HepG2 (cell line): Measurements from ENCODE around the gene ZCRB1. TPM values are rescaled to one million over a fixed set of nuclear protein-coding genes. Genes with fewer than 3 reads are reported as not detected.

Experiments used
- ATAC-seq: fragments of 200-7000 bp; cut with Tn5 transposase; 3 replicates; pipeline ENCODE4 v1.9.1; 2020; ENCODE audit warnings: mild to moderate bottlenecking, moderate library complexity
- BruUV-seq: library from RNA; stranded (reverse); fragments of 400-500 nt; replicated peaks from 2 replicates; lab custom pipeline; 2021; lab: Mats Ljungman, UMichigan
- CTCF ChIA-PET: fragments of 300-600 bp; formaldehyde crosslinking; extraction: SDS; loops from one replicate; lab custom pipeline; 2021; ENCODE audit warnings: low total read pairs, inconsistent platforms, low intra/inter-chr PET ratio; lab: Yijun Ruan, JAX
- POLR2A ChIA-PET: fragments of 350-600 bp; sonication (Branson Sonifier 250); formaldehyde crosslinking; loops from one replicate; lab custom pipeline; 2020; ENCODE audit warnings: antibody characterized with exemption, inconsistent platforms; lab: Yijun Ruan, JAX
- DNase-seq: peaks from one replicate; pipeline ENCODE4 v3.0.0-alpha.2; 2015; ENCODE audit warnings: low spot score
- FAIRE-seq: peaks from 3 replicates; lab custom pipeline; 2011; peaks lifted over from hg19 to GRCh38; lab: Jason Lieb, UNC
- H2AFZ ChIP-seq: one replicate; pipeline ENCODE4 v1.6.1; 2011; ENCODE audit warnings: low read length, inconsistent platforms
- H3K27ac ChIP-seq: fragments of 300-600 bp; 3 replicates; pipeline ENCODE4 v1.8.0; 2011; ENCODE audit warnings: mixed run types, mild to moderate bottlenecking, mixed read lengths, low read length, inconsistent platforms; ENCODE audit not compliant: insufficient read depth; ENCODE audit errors: extremely low read length
- H3K27me3 ChIP-seq, 2 experiments: fragments of 200-600 bp in 1 of 2; 2 replicates in 1 of 2; 3 replicates in 1 of 2; pipeline versions ENCODE4 v1.6.0 to v1.8.0; 2011; ENCODE audit warnings: low read length in 2 of 2, mild to moderate bottlenecking in 2 of 2, moderate library complexity in 2 of 2, inconsistent platforms in 1 of 2; ENCODE audit not compliant: insufficient read depth in 2 of 2, control insufficient read depth in 1 of 2
- H3K36me3 ChIP-seq, 2 experiments: fragments of 200-600 bp in 1 of 2; replicated peaks in 1 of 2; 2 replicates in 1 of 2; 3 replicates in 1 of 2; pipeline versions ENCODE4 v1.5.1 to v1.8.0; 2011; ENCODE audit warnings: low read length in 2 of 2, inconsistent platforms in 1 of 2; ENCODE audit not compliant: insufficient read depth in 2 of 2, control insufficient read depth in 1 of 2
- H3K4me1 ChIP-seq: 2 replicates; pipeline ENCODE4 v1.5.1; 2012; ENCODE audit warnings: low read length, inconsistent platforms; ENCODE audit not compliant: insufficient read depth
- H3K4me2 ChIP-seq: 2 replicates; pipeline ENCODE4 v1.6.0; 2011; ENCODE audit warnings: low read depth, low read length, inconsistent platforms
- H3K4me3 ChIP-seq, 3 experiments: fragments of 200-600 bp in 1 of 3; sonication (generic), shearing (Covaris generic) in 1 of 3; replicated peaks in 1 of 3; 2 replicates each; pipeline ENCODE4 v1.5.1; 2011 to 2016; ENCODE audit warnings: low read length in 3 of 3, inconsistent platforms in 2 of 3, low read depth in 2 of 3, mild to moderate bottlenecking in 2 of 3, control low read depth in 1 of 3, mixed read lengths in 1 of 3; ENCODE audit not compliant: insufficient read depth in 1 of 3
- H3K79me2 ChIP-seq: one replicate; pipeline ENCODE4 v1.6.1; 2011; ENCODE audit warnings: low read length, inconsistent platforms; ENCODE audit not compliant: insufficient read depth
- H3K9ac ChIP-seq: 2 replicates; pipeline ENCODE4 v1.6.0; 2011; ENCODE audit warnings: mild to moderate bottlenecking, low read depth, low read length, inconsistent platforms; ENCODE audit not compliant: insufficient read depth
- H3K9me3 ChIP-seq: 2 replicates; pipeline ENCODE4 v1.5.1; 2012; ENCODE audit warnings: mild to moderate bottlenecking, low read length
- H4K20me1 ChIP-seq: 2 replicates; pipeline ENCODE4 v1.6.0; 2011; ENCODE audit warnings: inconsistent platforms, mild to moderate bottlenecking, low read length, moderate library complexity; ENCODE audit not compliant: insufficient read depth
- ATAD3A ChIP-seq: sonication (generic); formaldehyde crosslinking; IDR thresholded peaks from 2 replicates; pipeline ENCODE4 v1.4.0; 2020; ENCODE audit warnings: missing genetic modification reagents
- DPF2 ChIP-seq: sonication (generic); formaldehyde crosslinking; IDR thresholded peaks from 2 replicates; pipeline ENCODE4 v1.4.0; 2020; ENCODE audit warnings: mild to moderate bottlenecking, low read depth, missing genetic modification reagents, borderline replicate concordance
- ELF4 ChIP-seq: sonication (generic); formaldehyde crosslinking; IDR thresholded peaks from 2 replicates; pipeline ENCODE4 v1.5.0; 2020; ENCODE audit warnings: missing genetic modification reagents, mild to moderate bottlenecking, moderate library complexity, borderline replicate concordance
- ERF ChIP-seq: IDR thresholded peaks from 2 replicates; pipeline ENCODE4 v1.6.1; 2018; ENCODE audit warnings: missing biosample characterization, missing genetic modification reagents
- GATAD1 ChIP-seq: IDR thresholded peaks from 2 replicates; pipeline ENCODE4 v1.6.1; 2016; ENCODE audit warnings: missing genetic modification reagents, missing compliant biosample characterization
- MEIS2 ChIP-seq: sonication (generic); formaldehyde crosslinking; IDR thresholded peaks from 2 replicates; pipeline ENCODE4 v1.9.0; 2021; ENCODE audit warnings: mild to moderate bottlenecking, missing genetic modification reagents
- NR2F1 ChIP-seq, 2 experiments: fragments of 450-650 bp in 1 of 2; formaldehyde crosslinking in 1 of 2; IDR thresholded peaks; 2 replicates each; pipeline versions ENCODE4 v1.5.0 to v1.6.1; 2016 to 2020; ENCODE audit warnings: mild to moderate bottlenecking in 1 of 2, missing compliant biosample characterization in 1 of 2, missing genetic modification reagents in 1 of 2, moderate library complexity in 1 of 2
- NR3C1 ChIP-seq: sonication (generic); formaldehyde crosslinking; IDR thresholded peaks from 2 replicates; pipeline ENCODE4 v1.4.0; 2020; ENCODE audit warnings: missing genetic modification reagents
- RAD21 ChIP-seq: fragments of 450-650 bp; formaldehyde crosslinking; IDR thresholded peaks from 2 replicates; pipeline ENCODE4 v1.5.0; 2020; ENCODE audit warnings: mild to moderate bottlenecking
- RBFOX2 ChIP-seq: fragments of 200-400 bp; formaldehyde crosslinking; IDR thresholded peaks from 2 replicates; pipeline ENCODE4 v1.6.1; 2017; ENCODE audit warnings: low read depth, mild to moderate bottlenecking, low read length
- RFX1 ChIP-seq: fragments of 450-650 bp; IDR thresholded peaks from 2 replicates; pipeline ENCODE4 v1.6.1; 2017
- SRSF9 ChIP-seq: fragments of 200-400 bp; formaldehyde crosslinking; IDR thresholded peaks from 2 replicates; pipeline ENCODE4 v1.6.1; 2018; ENCODE audit warnings: borderline replicate concordance, mild to moderate bottlenecking, low read depth, low read length; ENCODE audit not compliant: insufficient read depth, poor library complexity, severe bottlenecking
- TCF7 ChIP-seq: sonication (generic); IDR thresholded peaks from 2 replicates; pipeline ENCODE4 v1.6.1; 2016; ENCODE audit warnings: antibody characterized with exemption, low read depth
- YEATS2 ChIP-seq: sonication (generic); formaldehyde crosslinking; IDR thresholded peaks from 2 replicates; pipeline ENCODE4 v1.4.0; 2020; ENCODE audit warnings: missing genetic modification reagents, borderline replicate concordance
- ZKSCAN1 ChIP-seq: fragments of 150-350 bp; IDR thresholded peaks from 2 replicates; pipeline ENCODE4 v1.6.1; 2014; ENCODE audit warnings: low read length
- ZNF251 ChIP-seq: sonication (generic); formaldehyde crosslinking; IDR thresholded peaks from 2 replicates; pipeline ENCODE4 v1.9.0; 2021; ENCODE audit warnings: mild to moderate bottlenecking, missing genetic modification reagents
- ZNF570 ChIP-seq: sonication (generic); formaldehyde crosslinking; IDR thresholded peaks from 2 replicates; pipeline ENCODE4 v1.4.0; 2020; ENCODE audit warnings: mild to moderate bottlenecking, missing genetic modification reagents, borderline replicate concordance
- WGBS: methylation state at CpG from one replicate; pipeline ENCODE4 v1.1.6; 2017; ENCODE audit warnings: low lambda C conversion rate; 5-methylcytosine and 5-hydroxymethylcytosine counted together
- in situ Hi-C: cut with HindIII; loops from 2 replicates; pipeline ENCODE4 v1.10.0; 2017; ENCODE audit warnings: low pct_unique_long_range_greater_than_20kb; ENCODE audit not compliant: extremely low pct_ligation_motif_present
- intact Hi-C: fragments of 100-400 bp; cut with micrococcal nuclease; formaldehyde crosslinking; loops from one replicate; pipeline ENCODE4 v1.10.0; 2022; ENCODE audit not compliant: unreplicated experiment
- polyA plus RNA-seq, 8 experiments: library from polyadenylated mRNA; depleted of rRNA in 3 of 8; stranded (reverse) in 7 of 8; unstranded in 1 of 8; fragments of >200 nt; fragmentation: Illumina TruSeq in 4 of 8; extraction: Trizol in 4 of 8; gene quantifications; 2 replicates each; pipeline versions ENCODE4 v1.2.1 to v1.2.3, GENCODE V29; 2011 to 2016; ENCODE audit warnings: low read depth in 4 of 8, missing spikeins in 1 of 8, mixed read lengths in 1 of 8; ENCODE audit not compliant: insufficient read depth in 1 of 8
- total RNA-seq, 5 experiments: library from RNA; depleted of rRNA; stranded (reverse); fragments of >200 nt; fragmentation: Illumina TruSeq; extraction: Trizol; gene quantifications; 2 replicates each; pipeline ENCODE4 v1.2.3, GENCODE V29; 2016; ENCODE audit warnings: low read depth in 1 of 5
- TF ChIP-seq, protein P1 (sequence below): sonication (generic); formaldehyde crosslinking; IDR thresholded peaks from 2 replicates; pipeline ENCODE4 v1.4.0; 2020; ENCODE audit warnings: missing genetic modification reagents; ENCODE audit errors: not compliant biosample characterization
- TF ChIP-seq, protein P2 (sequence below): sonication (generic); formaldehyde crosslinking; IDR thresholded peaks from 2 replicates; pipeline ENCODE4 v1.5.0; 2020; ENCODE audit warnings: missing genetic modification reagents, mild to moderate bottlenecking, borderline replicate concordance
- TF ChIP-seq, protein P3 (sequence below): sonication (generic); formaldehyde crosslinking; IDR thresholded peaks from 2 replicates; pipeline ENCODE4 v1.4.0; 2020; ENCODE audit warnings: mild to moderate bottlenecking, missing genetic modification reagents

Gene ZCRB1
- total and polyA plus RNA-seq, 2 of the 13 experiments (the other 11 are each of a cell fraction or from before 2014, with no cell fraction given), result 43.5 to 49.8 TPM

DNA sequence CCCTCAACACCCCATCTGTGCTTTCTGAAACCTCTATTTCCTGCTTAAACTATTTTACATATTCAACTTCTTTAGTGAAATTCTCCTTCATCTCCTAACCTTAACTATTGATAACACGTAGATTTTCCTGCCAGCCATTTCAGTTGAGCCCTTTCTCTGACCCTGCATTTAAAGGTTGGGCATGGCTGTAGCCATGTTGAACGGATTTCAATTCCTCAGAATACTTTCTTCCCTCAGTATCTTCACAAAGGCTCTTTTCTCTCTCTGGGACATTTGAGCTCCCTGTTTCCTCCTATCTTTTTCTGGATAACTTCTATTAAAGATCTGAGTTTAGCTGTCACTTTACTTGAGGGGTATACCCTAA is 1.3 kb upstream of the ZCRB1 start (continued):
- TF ChIP-seq SRSF9, result no peak
- no peak for TF ChIP-seq ZNF251
- TF ChIP-seq, protein P1, sequence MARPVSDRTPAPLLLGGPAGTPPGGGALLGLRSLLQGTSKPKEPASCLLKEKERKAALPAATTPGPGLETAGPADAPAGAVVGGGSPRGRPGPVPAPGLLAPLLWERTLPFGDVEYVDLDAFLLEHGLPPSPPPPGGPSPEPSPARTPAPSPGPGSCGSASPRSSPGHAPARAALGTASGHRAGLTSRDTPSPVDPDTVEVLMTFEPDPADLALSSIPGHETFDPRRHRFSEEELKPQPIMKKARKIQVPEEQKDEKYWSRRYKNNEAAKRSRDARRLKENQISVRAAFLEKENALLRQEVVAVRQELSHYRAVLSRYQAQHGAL (CRISPR knock-in tag), result no peak

- peak; percentile 8 for DNase-seq
- Histone ChIP-seq H3K9ac (peak overlapping the region; percentile 92), H3K4me3 (peak overlapping the region; percentile 81 to 98 (median 92)), H4K20me1 (peaks cover 7% of the 10 kb centered on the region), H3K27ac (peak overlapping the region; percentile 88), H3K4me1 (peaks cover 59% of the 10 kb centered on the region), H3K4me2 (peak overlapping the region; percentile 97), H3K27me3 (peaks cover 0 to 3% of the 10 kb centered on the region in 2 experiments; a peak in 1 of 5 replicates), H3K79me2 (peaks cover 61% of the 10 kb centered on the region), H2AFZ (peak overlapping the region; percentile 60), H3K9me3 (no peaks in the 10 kb centered on the region), H3K36me3 (no peaks in the 10 kb centered on the region)
- ChIA-PET POLR2A (no interaction called here), CTCF (no interaction called here)
- intact Hi-C loops (loop anchor here (1.0 kb wide), 1 partner anchor 89 kb away; no protein-coding TSS in a partner anchor), in situ Hi-C loops (loop anchor here (5.0 kb wide), 1 partner anchor 194 kb away; no protein-coding TSS in a partner anchor)
- 8% methylated on average over 7 of the region's 13 CpGs for WGBS
- peak; percentile 41 for ATAC-seq
- no peak for FAIRE-seq
- BruUV-seq, result TSS peak; percentile 73
- TF ChIP-seq MEIS2, result no peak
- TF ChIP-seq DPF2, result no peak
- TF ChIP-seq, protein P2, sequence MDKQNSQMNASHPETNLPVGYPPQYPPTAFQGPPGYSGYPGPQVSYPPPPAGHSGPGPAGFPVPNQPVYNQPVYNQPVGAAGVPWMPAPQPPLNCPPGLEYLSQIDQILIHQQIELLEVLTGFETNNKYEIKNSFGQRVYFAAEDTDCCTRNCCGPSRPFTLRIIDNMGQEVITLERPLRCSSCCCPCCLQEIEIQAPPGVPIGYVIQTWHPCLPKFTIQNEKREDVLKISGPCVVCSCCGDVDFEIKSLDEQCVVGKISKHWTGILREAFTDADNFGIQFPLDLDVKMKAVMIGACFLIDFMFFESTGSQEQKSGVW (CRISPR knock-in tag), result no peak
- TF ChIP-seq NR3C1 (CRISPR knock-in tag), result no peak
- TF ChIP-seq ERF, result 0 out of 2 replicates have a peak, but pooled peaks have one; percentile 10
- TF ChIP-seq ZKSCAN1, result no peak
- 0 out of 2 replicates have a peak, but pooled peaks have one; percentile 10 for TF ChIP-seq YEATS2 (CRISPR knock-in tag)
- TF ChIP-seq TCF7, result no peak
- TF ChIP-seq, protein P3, sequence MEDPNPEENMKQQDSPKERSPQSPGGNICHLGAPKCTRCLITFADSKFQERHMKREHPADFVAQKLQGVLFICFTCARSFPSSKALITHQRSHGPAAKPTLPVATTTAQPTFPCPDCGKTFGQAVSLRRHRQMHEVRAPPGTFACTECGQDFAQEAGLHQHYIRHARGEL (CRISPR knock-in tag), result no peak
- no peak for TF ChIP-seq ZNF570 (CRISPR knock-in tag)
- TF ChIP-seq GATAD1 (CRISPR knock-in tag), result no peak
- TF ChIP-seq ATAD3A (CRISPR knock-in tag), result no peak
- no peak for TF ChIP-seq RFX1
- no peak for TF ChIP-seq NR2F1 (CRISPR knock-in tag; IDR thresholded peaks at IDR 0.05)
- TF ChIP-seq RBFOX2, result no peak
- no peak for TF ChIP-seq RAD21 (CRISPR knock-in tag)
- 0 out of 2 replicates have a peak, but pooled peaks have one; percentile 12 for TF ChIP-seq ELF4
These were observed 790 bp upstream of the ZCRB1 start for GRCh38 chr12:42326541-42327226.
